Lower leg skin (tissue), 3 donors: ENCODE data around the gene TIMM23.

Experiments
- POLR2A ChIP-seq, 2 donors: fragments of 450-650 bp; IDR thresholded peaks; one replicate each; pipeline ENCODE4 v1.6.1; 2016 to 2017; ENCODE audit warnings: antibody characterized with exemption in 2 of 2, mild to moderate bottlenecking in 1 of 2, moderate library complexity in 1 of 2
- TF ChIP-seq, protein P1 (sequence below), 3 donors: fragments of 450-650 bp; IDR thresholded peaks; one replicate each; pipeline ENCODE4 v1.5.1; 2016; ENCODE audit warnings: antibody characterized with exemption in 3 of 3, mild to moderate bottlenecking in 3 of 3, moderate library complexity in 2 of 3

DNA sequence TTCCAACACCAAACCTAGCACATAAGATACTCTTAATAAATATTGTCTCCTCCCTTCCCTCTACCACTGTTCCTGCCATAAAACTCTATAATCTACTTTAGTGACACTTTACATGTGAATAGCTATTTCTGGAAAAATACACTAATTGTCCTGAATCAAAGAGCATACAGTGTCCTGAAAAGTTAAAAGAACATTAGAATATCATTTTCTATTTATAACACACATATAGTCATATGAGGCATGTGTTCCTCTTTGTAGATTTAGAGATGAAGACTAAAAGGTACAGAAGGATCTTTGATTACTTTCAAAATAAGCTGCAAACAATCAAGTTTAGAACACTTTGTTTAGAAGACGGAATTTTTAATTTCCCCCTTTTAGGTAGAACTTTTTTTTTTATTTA is 44.5 kb downstream of the TIMM23 start:
- TF ChIP-seq, protein P1, sequence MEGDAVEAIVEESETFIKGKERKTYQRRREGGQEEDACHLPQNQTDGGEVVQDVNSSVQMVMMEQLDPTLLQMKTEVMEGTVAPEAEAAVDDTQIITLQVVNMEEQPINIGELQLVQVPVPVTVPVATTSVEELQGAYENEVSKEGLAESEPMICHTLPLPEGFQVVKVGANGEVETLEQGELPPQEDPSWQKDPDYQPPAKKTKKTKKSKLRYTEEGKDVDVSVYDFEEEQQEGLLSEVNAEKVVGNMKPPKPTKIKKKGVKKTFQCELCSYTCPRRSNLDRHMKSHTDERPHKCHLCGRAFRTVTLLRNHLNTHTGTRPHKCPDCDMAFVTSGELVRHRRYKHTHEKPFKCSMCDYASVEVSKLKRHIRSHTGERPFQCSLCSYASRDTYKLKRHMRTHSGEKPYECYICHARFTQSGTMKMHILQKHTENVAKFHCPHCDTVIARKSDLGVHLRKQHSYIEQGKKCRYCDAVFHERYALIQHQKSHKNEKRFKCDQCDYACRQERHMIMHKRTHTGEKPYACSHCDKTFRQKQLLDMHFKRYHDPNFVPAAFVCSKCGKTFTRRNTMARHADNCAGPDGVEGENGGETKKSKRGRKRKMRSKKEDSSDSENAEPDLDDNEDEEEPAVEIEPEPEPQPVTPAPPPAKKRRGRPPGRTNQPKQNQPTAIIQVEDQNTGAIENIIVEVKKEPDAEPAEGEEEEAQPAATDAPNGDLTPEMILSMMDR (IDR thresholded peaks at IDR 0.05): no peak
- TF ChIP-seq POLR2A (IDR thresholded peaks at IDR 0.05): no peak
